NCI-H2081 treated with DMSO at 0.1 percent for 48 hours (cell line): Measurements from ENCODE around the gene P2RX6.
"Not testable (repeated sequence)": the region's sequence is repeated elsewhere in the genome, so short reads cannot be mapped to it uniquely, and the experiment has no call there.

Experiments
- DNase-seq: peaks from one replicate; lab custom pipeline; 2025; lab: John Stamatoyannopoulos, UW

Gene P2RX6

DNA sequence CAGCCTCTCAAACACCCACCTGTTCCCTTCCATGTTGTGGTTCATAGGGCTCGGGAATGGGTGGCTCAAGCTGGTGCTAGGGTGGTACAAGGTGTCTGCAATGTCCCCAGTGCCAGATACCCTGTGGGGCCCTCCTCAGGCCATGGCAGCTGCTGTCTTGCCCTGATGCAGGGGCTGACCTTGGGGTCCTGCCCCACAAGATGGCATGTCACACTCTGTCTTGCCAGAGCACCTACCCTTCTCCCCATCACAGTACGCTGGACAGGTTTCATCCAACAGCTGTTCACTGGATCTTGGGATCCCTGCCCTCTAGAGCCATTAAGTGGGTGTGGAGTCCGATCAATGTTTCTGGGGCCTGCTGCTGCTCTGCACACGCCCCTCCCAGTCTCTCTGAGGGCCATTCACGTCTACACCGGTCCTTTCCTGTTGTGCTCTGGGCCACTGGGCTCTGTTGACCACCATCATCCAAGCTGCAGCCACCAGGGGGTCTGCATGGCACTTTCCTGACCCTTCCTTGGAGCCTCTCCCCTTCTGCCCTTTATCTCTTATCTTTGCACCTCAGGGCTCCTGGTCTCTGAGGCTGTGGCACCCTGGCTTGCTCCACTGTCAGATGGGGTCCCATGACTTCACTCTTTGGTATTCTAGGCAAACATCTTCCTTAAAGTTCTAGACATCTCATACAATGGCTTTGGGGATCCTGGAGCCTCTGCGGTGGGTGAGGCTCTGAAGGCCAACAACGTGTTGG is 37.9 kb downstream of the P2RX6 start:
- no peak for DNase-seq

DNA sequence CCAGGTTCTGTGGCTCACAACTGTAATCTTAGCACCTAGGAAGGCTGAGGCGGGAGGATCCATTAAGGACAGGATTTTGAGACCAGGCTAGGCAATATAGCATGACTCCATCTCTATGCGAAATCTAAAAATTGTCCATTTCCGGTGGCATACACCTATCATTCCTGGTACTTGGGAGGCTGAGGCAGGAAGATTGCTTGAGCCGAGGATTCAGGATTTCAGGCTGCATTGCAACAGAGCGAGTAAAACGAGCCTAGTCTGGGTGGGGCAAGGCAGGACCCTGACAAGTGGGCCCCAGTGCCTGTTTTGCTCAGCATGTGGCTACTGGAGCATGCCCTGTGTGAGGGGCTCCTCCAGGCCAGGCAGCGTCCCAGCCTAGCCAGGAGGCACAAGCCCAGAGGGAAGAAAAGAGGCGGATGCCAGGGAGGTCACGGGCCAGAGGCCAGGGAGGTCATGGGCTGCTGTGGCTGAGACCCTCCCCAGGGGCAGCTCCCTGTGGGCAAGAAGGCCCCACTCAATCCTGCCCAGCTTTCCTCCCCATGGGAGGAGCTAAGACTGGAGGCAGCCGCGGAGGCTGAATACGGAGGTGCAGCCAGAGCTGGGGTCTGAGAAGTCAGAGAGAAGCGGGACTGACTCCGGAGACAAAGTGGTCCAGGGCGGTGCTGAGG is 39.2 kb downstream of the P2RX6 start:
- no peak for DNase-seq

DNA sequence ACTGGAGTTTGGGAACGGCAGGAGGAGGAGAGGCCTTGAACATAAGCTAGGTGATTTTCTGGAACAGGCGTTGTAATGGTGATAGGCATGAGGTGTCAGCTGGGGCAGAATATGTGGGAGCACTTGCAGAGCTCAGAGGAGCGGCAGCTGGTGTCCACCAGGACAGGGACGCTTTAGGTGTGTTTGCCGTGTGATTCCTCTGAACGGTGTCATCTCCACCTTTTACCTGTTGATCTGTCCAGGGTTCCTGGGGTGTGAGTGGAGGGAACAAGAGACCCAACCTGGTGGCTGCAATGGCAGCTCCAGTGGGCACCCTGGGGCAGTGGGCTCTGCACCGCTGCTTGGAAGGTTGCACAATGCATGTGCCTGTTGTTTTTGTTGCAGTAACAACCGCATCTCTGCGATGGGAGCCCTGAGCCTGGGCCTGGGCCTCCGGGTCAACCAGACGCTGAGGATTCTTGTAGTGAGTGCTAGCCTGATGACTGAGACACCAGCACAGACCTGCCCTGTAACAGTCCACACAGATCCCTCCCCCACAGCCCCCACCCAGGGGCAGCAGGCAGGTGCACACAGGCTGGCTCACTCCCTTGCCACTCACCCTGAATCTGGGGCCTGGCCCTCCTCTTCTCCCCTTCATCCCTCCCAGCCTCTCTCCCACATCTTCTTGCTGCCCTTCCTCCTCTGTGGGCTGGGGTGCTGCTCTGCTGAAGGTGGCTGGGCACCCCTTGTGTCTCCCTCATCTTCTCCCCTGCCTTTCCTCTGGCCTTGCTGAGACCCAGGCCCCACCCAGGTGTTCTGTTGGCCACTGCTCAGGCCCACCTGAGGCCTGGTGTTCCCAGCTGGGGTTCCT is 40.0 kb downstream of the P2RX6 start:
- no peak for DNase-seq

DNA sequence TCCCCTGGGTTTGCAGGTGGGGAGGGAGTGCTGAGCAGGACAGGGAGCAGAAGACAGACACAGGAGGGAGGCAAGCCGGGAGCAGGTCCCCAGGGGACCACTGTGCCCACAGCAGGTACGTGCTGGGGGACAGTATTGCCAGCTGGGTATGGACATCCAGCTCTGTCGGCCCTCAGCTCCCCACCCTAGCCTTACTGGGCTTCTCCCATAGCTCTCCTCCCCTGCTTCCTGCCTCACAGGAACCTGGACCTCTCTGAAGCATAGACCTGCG is 40.5 kb downstream of the P2RX6 start:
- no peak for DNase-seq

DNA sequence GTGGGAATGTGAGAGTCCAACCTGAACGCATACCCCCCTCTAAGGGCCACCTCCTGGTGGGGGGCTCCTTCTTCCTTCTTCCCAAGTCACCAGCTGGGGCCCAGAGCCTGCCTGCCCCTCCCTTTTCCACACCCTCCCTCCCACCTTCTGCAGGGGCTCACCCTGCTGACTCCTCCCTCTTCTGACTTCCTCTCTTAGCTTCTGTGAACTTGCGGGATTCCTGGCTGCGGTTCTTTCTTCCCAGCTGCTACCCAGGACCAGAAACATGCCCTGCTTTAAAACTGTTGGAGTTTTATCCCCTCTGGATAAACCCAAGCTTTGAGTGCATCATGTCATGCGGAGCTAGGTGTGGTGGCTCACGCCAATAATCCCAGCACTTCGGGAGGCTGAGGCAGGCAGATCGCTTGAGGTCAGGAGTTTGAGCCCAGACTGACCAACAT is 40.9 kb downstream of the P2RX6 start:
- DNase-seq: no peak

DNA sequence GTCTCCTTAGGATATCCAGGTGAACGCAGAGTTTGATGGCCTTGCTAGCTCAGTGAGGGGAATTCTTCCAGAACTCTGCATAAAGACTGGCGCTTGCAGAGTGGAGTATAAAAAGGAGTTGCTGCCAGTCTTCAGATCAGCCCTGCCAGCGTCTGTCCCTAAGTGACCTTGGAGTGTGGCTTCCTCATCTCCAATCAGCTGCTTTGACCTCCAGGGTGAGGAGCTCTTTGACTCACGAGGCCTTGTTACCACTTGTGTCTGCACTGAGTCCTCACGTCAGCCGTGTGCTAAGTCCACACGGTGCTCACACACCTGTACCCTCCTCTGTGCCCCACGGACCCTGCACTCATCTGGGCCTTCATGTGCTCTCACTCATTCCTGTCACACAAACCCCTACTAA is 45.4 kb downstream of the P2RX6 start:
- not testable (repeated sequence) for DNase-seq

DNA sequence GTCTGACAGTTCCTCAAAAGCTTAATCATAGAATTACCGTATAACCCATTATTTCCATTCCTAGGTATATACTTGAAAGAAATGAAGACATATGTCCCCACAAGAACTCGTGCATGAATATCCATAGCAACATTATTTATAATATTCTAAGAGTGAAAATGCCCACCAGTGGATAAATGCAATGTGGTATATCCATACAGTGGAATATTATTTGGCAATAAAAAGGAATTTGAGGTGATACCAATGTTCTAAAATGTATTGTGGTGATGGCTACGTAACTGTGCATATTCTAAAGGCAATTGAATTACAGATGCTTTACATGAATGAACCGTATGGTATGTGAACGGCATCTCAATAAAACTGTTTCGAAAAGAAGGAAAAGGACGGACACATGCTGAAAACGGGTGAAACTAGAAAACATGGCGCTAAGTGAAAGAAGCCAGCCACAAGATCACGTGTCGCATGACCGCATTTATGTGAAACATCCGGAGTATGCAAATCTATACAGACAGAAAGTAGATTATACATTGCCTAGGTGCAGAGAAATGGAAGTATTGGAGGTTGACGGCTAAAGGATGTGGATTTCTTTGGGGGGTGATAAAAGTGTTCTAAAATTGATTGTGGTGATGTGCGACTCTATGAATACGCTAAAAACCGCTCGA is 46.8 kb downstream of the P2RX6 start:
- not testable (repeated sequence) for DNase-seq

DNA sequence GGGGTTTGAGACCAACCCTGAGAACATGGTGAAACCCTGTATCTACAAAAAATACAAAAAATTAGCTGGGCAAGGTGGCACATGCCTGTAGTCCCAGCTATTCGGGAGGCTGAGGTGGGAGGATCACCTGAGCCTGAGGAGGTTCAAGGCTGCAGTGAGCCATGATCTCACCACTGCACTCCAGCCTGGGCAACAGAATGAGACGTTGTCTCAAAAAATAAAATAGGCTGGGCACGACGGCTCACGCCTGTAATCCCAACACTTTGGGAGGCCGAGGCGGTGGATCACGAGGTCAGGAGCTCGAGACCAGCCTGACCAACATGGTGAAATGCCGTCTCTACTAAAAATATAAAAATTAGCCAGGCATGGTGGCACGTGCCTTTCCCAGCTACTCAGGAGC is 49.5 kb downstream of the P2RX6 start:
- not testable (repeated sequence) for DNase-seq

DNA sequence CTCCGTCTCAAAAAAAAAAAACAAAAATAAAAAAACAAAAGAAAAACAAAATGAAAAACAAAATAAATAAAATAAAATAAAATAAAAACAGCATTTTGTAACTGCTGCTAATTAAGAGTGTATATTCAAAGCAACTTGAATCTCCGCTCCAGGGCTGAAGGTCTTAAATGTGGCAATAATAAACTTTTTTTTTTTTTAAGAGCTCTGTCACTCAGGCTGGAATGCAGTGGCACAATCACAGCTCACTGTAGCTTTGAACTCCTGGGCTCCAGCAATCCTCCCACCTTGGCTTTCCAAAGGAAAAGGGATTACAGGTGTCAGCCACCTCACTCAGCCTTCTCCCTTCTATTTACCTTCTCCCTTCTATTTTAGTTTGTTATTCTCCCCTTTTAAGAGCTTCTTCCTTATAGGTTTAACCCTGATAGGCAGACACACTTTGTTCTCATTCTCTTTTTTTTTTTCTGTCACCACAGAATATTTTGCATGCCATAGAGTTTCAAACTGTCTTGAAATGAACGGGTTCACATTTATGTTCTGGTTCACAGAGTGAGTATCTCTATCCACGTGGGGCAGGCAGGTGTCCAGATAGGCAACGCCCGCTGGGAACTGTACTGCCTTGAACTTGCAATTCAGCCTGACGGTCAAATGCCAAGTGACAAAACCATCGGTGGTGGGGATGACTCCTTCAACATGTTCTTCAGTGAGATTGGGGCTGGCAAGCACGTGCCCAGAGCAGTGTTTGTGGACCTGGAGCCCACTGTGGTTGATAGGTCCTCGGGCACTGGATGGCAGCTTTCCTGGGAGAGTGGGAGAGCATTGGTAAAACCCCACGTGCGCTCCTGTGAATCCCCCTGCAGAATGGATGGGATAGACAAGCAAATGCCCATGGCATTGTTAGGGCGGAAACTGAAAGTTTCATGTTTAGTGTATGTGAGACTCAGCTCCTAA is 50.2 kb downstream of the P2RX6 start:
- no peak for DNase-seq

DNA sequence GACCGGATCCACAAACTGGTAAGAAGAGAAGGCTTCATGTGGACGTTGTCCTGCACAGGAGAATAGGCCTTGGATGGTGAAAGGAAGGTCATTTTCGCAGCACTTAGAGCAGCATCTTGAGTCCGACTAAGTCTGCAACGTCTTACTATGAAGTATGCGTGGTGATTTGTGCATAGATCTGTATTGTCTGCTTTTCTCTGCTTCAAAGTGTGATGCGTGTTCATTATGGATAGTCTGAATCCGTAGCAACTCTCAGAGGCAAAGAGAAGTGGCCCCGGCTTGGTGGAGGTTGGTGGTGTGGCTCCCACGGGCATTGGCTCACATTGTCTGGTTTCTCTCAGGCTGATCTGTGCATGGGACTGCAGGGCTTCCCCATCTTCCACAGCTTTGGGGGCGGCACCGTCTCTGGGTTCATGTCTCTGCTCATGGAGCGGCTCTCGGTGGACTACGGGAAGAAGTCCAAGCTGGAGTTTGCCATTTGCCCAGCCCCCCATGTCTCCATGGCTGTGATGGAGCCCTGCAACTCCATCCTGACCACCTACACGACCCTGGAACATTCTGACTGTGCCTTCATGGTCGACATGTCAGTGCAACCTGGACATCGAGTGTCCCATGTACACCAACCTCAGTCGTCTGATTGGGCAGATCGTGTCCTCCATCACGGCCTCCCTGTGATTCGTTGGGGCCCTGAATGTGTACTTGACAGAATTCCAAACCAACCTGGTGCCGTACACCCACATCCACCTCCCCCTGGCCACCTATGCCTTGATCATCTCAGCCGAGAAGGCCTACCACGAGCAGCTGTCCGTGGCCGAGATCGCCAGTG is 52.3 kb downstream of the P2RX6 start:
- DNase-seq: no peak

DNA sequence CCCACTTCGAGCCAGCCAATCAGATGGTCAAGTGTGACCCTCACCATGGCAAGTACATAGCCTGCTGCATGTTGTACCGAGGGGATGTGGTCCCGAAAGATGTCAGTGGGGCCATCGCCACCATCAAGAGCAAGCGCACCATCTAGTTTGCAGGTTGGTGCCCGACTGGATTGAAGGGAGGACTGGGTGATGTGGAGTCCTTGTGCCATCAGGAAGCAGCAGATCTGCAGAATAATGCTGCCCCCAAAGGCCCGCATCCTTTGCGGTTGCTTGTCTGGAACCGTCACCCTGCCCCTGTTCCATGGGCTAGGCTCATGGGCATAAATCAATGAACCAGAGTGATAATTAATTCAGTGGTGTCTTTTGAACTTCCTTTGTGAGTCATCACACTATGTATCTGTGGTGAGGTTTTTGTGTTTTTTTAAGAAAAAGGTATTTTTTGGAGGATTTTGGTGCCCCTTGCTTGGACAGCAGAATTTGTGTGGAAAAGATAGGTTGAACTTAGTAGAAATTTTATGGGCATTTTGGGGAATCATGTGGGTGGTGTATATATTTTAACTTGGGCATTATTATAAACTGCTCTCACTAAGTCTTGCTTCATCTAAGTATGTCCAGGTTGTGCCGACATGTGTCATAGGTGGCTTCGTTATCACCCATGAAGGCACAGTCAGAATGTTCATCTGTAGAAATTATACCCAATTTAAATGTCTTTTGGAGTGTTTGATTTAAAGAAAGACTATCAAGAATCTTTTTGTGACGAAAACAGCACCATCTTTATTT is 53.1 kb downstream of the P2RX6 start:
- DNase-seq: no peak

DNA sequence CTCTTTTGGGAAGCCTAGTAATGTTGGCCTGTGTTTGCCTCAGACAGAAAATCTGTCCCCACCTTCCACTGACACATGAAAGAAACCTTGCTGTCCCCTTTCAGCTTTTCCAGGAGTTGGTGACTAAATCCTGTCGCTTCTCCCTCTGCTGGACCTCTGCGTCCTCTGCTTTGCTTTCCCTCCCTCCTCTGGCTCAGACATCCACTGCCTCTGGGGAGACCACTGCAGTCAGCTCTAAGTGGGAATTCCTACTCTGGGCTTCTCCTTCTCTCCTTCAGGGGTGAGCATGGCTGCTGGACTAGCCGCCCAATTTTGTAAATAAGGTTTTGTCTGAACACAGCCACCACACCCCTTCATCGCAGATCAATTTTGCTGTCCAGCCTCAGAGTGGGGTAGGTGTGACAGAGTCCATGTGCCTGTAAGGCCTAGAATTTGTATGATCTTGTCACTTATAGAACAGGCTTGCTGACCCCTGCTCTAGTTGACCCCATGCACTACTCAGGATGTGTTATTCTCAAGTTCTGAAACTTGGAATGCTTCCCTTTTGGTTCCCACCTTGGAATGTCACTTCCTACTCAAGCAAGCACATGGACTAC is 53.8 kb downstream of the P2RX6 start:
- DNase-seq: no peak

DNA sequence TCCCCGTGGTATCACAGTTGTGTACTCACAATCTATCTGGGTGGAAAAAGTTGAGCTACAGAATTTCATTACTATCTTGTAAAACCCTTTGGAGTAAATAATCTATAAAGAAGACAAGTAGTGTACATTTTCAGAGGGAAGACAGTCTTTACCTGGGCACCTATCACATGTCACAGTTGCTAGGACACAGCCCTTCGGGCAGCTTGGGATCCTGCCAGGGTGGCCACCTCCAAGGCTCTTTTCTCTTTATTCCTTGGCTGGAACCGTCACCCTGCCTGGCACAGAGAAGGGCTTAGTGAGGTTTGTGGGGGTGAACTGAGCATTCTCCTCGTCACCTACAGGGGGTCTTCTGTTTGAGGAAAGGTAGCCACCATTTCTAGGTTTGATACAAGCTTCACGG is 54.4 kb downstream of the P2RX6 start:
- no peak for DNase-seq

DNA sequence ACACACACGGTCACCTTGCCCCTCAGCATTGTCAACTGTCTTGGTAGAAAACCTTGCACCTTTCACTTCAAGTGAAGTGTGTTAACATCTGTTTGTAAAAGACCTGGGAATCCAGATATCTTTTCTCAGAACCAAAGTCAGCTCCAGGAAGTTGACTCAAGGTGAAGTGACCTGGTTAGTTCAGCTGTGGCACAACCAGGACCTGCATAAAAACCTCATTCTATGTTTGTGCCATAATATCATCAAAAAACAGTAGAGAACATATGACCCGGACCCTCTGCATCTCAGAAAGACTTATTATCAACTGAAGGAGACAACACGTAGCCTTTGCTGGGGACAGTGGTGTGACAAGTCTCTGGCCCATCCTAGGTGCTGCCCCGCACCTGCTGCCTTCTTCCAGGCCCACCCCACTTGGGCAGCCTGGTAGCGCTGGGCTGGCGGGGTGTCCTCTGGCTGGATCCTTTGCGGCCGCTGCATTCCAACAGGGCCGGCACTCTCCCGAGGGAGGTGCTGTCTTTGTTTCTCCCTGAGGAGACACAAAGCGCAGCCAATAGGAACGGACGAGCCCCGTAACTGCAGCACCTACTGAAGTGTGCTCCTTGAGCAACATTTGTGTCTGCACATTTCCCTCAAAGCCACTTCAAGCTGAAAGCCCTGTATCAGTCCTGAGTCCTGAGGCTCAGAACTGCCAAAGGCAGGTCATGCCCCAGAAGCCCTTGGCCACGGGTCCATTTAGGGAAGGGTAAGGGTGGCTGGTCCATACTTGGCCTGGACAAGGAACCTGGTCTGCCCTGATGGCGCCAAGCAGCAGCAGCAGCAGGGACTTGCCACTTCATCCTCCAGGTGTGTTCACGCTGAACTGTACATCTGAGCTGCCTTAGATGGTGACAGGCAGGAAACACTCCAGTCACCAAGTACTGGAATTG is 56.0 kb downstream of the P2RX6 start:
- DNase-seq: no peak

DNA sequence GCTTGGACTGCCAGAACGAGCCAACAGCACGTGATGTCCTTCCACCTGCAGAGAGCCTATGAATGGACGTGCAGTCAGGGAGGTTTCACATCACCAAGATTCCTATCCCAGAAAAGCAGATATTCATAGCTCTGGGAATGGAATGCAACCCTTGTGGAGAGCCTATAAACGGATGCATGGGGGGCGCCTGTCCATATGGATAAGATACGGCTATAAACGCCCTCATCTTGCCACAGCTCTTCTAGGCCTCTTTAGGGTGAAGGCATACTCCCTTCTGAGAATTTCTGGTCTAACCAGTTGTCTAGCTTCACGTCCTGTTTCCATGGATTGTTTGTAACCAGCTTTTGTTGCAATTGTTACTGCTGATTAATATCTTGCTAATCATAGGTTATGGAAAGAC is 56.8 kb downstream of the P2RX6 start:
- not testable (repeated sequence) for DNase-seq

DNA sequence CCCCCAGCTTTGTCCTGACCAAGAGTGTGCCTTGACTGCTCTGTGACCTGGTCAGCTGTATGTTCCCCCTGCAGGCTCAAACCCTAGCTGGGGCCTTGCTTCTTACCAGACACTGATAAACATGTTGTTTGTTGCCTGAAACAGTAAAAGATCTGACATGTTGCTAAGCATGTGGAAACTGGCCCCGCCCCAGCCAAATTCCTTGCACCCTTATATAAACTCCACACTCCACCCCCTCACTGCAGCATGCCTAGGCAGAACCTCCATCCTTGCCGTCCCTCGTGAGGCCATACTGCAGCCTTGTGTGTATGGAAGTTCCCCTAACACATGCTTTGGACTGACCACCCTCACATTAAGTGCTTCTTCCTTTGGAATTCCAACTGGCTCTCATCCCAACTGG is 58.1 kb downstream of the P2RX6 start:
- no peak for DNase-seq

DNA sequence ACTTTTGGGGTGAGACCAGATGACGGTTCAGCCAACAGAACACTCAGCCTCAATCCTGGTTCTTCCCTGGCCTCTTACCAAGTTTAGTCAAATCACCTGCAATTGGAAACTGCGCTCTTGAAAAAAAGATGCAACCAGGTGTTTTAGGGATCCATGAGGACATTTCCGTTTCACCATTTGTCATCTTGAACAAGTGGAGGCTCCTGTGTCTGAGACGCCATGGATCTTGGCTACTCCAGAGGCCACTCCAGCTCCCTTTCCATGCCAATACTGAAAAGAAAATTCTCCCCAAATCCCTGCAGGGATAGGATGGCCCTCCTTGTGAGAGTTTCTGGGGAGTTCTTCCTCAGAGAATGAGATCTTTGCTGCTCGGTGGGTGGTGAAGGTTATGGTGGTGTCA is 58.5 kb downstream of the P2RX6 start:
- no peak for DNase-seq

DNA sequence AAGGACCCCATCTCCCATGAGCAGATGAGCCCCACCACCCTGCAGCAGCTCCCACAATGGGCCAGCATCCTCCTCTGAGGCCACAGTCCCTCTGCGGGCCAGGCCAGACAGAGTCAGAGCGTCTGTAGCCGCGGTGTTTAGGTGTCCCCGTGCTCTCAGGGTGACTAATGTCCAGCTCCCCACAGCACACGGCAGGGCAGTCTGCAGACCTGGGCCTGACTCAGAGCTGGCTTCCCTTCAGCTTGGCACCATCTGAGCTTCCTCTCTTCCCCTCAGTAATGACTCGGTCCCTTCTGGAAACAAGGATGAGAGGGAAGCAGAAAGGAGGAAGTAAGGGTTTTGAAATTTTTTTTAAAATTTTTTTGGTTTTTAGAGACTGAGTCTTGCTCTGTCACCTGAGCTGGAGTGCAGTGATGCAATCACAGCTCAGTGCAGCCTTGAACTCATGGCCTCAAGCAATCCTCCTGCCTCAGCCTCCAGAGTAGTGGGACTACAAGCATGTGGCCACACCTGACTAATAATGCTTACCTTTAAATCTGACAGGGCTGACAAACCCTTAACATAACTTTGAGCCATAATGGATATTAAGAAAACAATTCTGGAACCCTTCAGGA is 59.2 kb downstream of the P2RX6 start:
- no peak for DNase-seq
